Fibroblast of upper back skin (primary cell): Measurements from ENCODE around the gene FAM78A.
"Not testable (repeated sequence)": the region's sequence is repeated elsewhere in the genome, so short reads cannot be mapped to it uniquely, and the experiment has no call there.

Experiments
- DNase-seq: peaks from one replicate; pipeline ENCODE4 v3.0.0-alpha.2; 2013

The FAM78A gene

GRCh38 chr9:131262327-131263032 lies 13.8 kb downstream of the FAM78A start:
- DNase-seq: no peak

- DNase-seq: no peak
Observed at GRCh38 chr9:131260751-131261452, 15.4 kb downstream of the FAM78A start.

- no peak for DNase-seq
Observed at GRCh38 chr9:131259916-131260597, 16.3 kb downstream of the FAM78A start.

GRCh38 chr9:131259432-131259898 lies 16.8 kb downstream of the FAM78A start:
- no peak for DNase-seq

GRCh38 chr9:131258698-131259431 lies 17.4 kb downstream of the FAM78A start:
- no peak for DNase-seq

- no peak for DNase-seq
Observed at GRCh38 chr9:131258186-131258585, 18.1 kb downstream of the FAM78A start.

GRCh38 chr9:131257266-131258025 lies 18.9 kb downstream of the FAM78A start:
- no peak for DNase-seq

GRCh38 chr9:131255676-131256197 lies 20.6 kb downstream of the FAM78A start:
- DNase-seq: no peak

GRCh38 chr9:131254626-131255025 lies 21.7 kb downstream of the FAM78A start:
- no peak for DNase-seq

GRCh38 chr9:131253891-131254491 lies 22.3 kb downstream of the FAM78A start:
- peak; percentile 77 for DNase-seq

GRCh38 chr9:131252120-131252519 lies 24.2 kb downstream of the FAM78A start:
- DNase-seq: no peak

- DNase-seq: no peak
Observed at GRCh38 chr9:131246618-131247017, 29.7 kb downstream of the FAM78A start.

- not testable (repeated sequence) for DNase-seq
Observed at GRCh38 chr9:131244331-131244730, 32.0 kb downstream of the FAM78A start.

GRCh38 chr9:131240047-131240921 lies 36.0 kb downstream of the FAM78A start:
- DNase-seq: no peak

GRCh38 chr9:131239161-131239975 lies 36.9 kb downstream of the FAM78A start:
- DNase-seq: no peak

- peak; percentile 71 for DNase-seq
Observed at GRCh38 chr9:131238402-131239021, 37.8 kb downstream of the FAM78A start.

GRCh38 chr9:131237931-131238401 lies 38.3 kb downstream of the FAM78A start:
- peak; percentile 79 for DNase-seq

GRCh38 chr9:131237291-131237690 lies 39.0 kb downstream of the FAM78A start:
- no peak for DNase-seq

GRCh38 chr9:131236761-131237160 lies 39.5 kb downstream of the FAM78A start:
- no peak for DNase-seq
